DMS 273 (cell line): Measurements from ENCODE around the gene LRP2.
"Not testable (repeated sequence)": the region's sequence is repeated elsewhere in the genome, so short reads cannot be mapped to it uniquely, and the experiment has no call there.

Experiments
- DNase-seq: peaks from one replicate; lab custom pipeline; 2025; ENCODE audit not compliant: unreplicated experiment; lab: John Stamatoyannopoulos, UW

The LRP2 gene

GRCh38 chr2:169348321-169349024 is 13.9 kb downstream of the LRP2 start:
- no peak for DNase-seq

GRCh38 chr2:169345486-169346437 is 16.6 kb downstream of the LRP2 start:
- no peak for DNase-seq

- DNase-seq, result no peak
These were observed 17.4 kb downstream of the LRP2 start for GRCh38 chr2:169344736-169345485.

GRCh38 chr2:169343202-169343601 is 19.1 kb downstream of the LRP2 start:
- no peak for DNase-seq

GRCh38 chr2:169339657-169340056 is 22.7 kb downstream of the LRP2 start:
- no peak for DNase-seq

- no peak for DNase-seq
These were observed 25.6 kb downstream of the LRP2 start for GRCh38 chr2:169336695-169337094.

- DNase-seq, result no peak
These were observed 31.7 kb downstream of the LRP2 start for GRCh38 chr2:169330555-169331198.

GRCh38 chr2:169329688-169330554 is 32.4 kb downstream of the LRP2 start:
- no peak for DNase-seq

- DNase-seq, result no peak
These were observed 33.5 kb downstream of the LRP2 start for GRCh38 chr2:169328785-169329184.

GRCh38 chr2:169327837-169328236 is 34.5 kb downstream of the LRP2 start:
- DNase-seq, result not testable (repeated sequence)

- not testable (repeated sequence) for DNase-seq
These were observed 36.4 kb downstream of the LRP2 start for GRCh38 chr2:169325886-169326285.

- no peak for DNase-seq
These were observed 37.6 kb downstream of the LRP2 start for GRCh38 chr2:169324581-169325260.

GRCh38 chr2:169323841-169324240 is 38.5 kb downstream of the LRP2 start:
- no peak for DNase-seq

- DNase-seq, result no peak
These were observed 41.8 kb downstream of the LRP2 start for GRCh38 chr2:169320561-169320960.

GRCh38 chr2:169315357-169315756 is 47.0 kb downstream of the LRP2 start:
- no peak for DNase-seq

GRCh38 chr2:169308349-169308748 is 54.0 kb downstream of the LRP2 start:
- DNase-seq, result not testable (repeated sequence)

GRCh38 chr2:169304689-169305088 is 57.6 kb downstream of the LRP2 start:
- DNase-seq, result not testable (repeated sequence)

- no peak for DNase-seq
These were observed 58.6 kb downstream of the LRP2 start for GRCh38 chr2:169303579-169304305.

- no peak for DNase-seq
These were observed 60.0 kb downstream of the LRP2 start for GRCh38 chr2:169302364-169302763.
